Osteocyte (in vitro differentiated cells): Measurements from ENCODE around the gene FOXN1. TPM values are rescaled to one million over a fixed set of nuclear protein-coding genes. Genes with fewer than 3 reads are reported as not detected.
"Not testable (repeated sequence)": the region's sequence is repeated elsewhere in the genome, so short reads cannot be mapped to it uniquely, and the experiment has no call there.

ENCODE experiments used
- DNase-seq: peaks from one replicate; pipeline ENCODE4 v3.0.0; 2021; ENCODE audit warnings: mixed read lengths; ENCODE audit not compliant: unreplicated experiment; ENCODE audit errors: extremely low spot score
- H3K27ac Mint-ChIP-seq: one replicate; pipeline ENCODE4 v1.8.0; 2021; ENCODE audit warnings: mild to moderate bottlenecking, mixed read lengths; ENCODE audit not compliant: unreplicated experiment
- H3K27me3 Mint-ChIP-seq: one replicate; pipeline ENCODE4 v1.8.0; 2021; ENCODE audit warnings: mixed read lengths; ENCODE audit not compliant: unreplicated experiment
- H3K36me3 Mint-ChIP-seq: one replicate; pipeline ENCODE4 v1.8.0; 2021; ENCODE audit warnings: mixed read lengths; ENCODE audit not compliant: unreplicated experiment
- H3K4me1 Mint-ChIP-seq: one replicate; pipeline ENCODE4 v1.8.0; 2021; ENCODE audit warnings: mixed read lengths; ENCODE audit not compliant: unreplicated experiment
- H3K4me3 Mint-ChIP-seq: one replicate; pipeline ENCODE4 v1.8.0; 2021; ENCODE audit warnings: mild to moderate bottlenecking, moderate library complexity, mixed read lengths; ENCODE audit not compliant: unreplicated experiment
- H3K9me3 Mint-ChIP-seq: one replicate; pipeline ENCODE4 v1.8.0; 2021; ENCODE audit warnings: mixed read lengths; ENCODE audit not compliant: unreplicated experiment
- CTCF ChIP-seq: fragments of 200-600 bp; sonication (generic); IDR thresholded peaks from 2 replicates; pipeline ENCODE4 v1.5.0; 2021; ENCODE audit warnings: antibody characterized with exemption, mild to moderate bottlenecking, moderate library complexity
- total RNA-seq: library from RNA; stranded (reverse); gene quantifications from 2 replicates; pipeline ENCODE4 v1.2.1, GENCODE V29; 2021

The FOXN1 gene
- total RNA-seq, 1 donor from 2014 or later: not detected

GRCh38 chr17:28574526-28574925, 68.4 kb downstream of the FOXN1 start:
- no peaks in the 10 kb centered on the region for H3K27me3 Mint-ChIP-seq
- peaks cover 4% of the 10 kb centered on the region for H3K36me3 Mint-ChIP-seq
- no peak for TF ChIP-seq CTCF
- no peak overlapping the region for H3K4me3 Mint-ChIP-seq
- H3K4me1 Mint-ChIP-seq: peaks cover 33% of the 10 kb centered on the region
- no peaks in the 10 kb centered on the region for H3K9me3 Mint-ChIP-seq
- no peak for DNase-seq
- H3K27ac Mint-ChIP-seq: no peak overlapping the region

- no peaks in the 10 kb centered on the region for H3K9me3 Mint-ChIP-seq
- no peak for DNase-seq
- H3K27ac Mint-ChIP-seq: no peak overlapping the region
- H3K4me1 Mint-ChIP-seq: peaks cover 25% of the 10 kb centered on the region
- no peak for TF ChIP-seq CTCF
- no peak overlapping the region for H3K4me3 Mint-ChIP-seq
- peaks cover 4% of the 10 kb centered on the region for H3K36me3 Mint-ChIP-seq
- H3K27me3 Mint-ChIP-seq: no peaks in the 10 kb centered on the region
These were observed 69.1 kb downstream of the FOXN1 start for GRCh38 chr17:28575126-28575795.

GRCh38 chr17:28576016-28576415, 69.9 kb downstream of the FOXN1 start:
- not testable (repeated sequence) for H3K27ac Mint-ChIP-seq, H3K4me3 Mint-ChIP-seq, H3K27me3 Mint-ChIP-seq, DNase-seq, H3K9me3 Mint-ChIP-seq, H3K36me3 Mint-ChIP-seq
- H3K4me1 Mint-ChIP-seq: peaks cover 20% of the 10 kb centered on the region

GRCh38 chr17:28576758-28577465, 70.8 kb downstream of the FOXN1 start, which contains the start of gene ALDOC:
Gene ALDOC (minus strand): TSS chr17:28576895. CDS start chr17:28575532, 1,363 bp downstream.
- peak; percentile 90 for DNase-seq
- H3K27ac Mint-ChIP-seq: no peak within 1 kb of the TSS
- peaks cover 6% of the 10 kb centered on the region for H3K36me3 Mint-ChIP-seq
- no peaks in the 10 kb centered on the region for H3K27me3 Mint-ChIP-seq
- TF ChIP-seq CTCF: no peak
- no peaks in the 10 kb centered on the region for H3K9me3 Mint-ChIP-seq
- peaks cover 16% of the 10 kb centered on the region for H3K4me1 Mint-ChIP-seq
- peak within 1 kb of the TSS; percentile 57 for H3K4me3 Mint-ChIP-seq

GRCh38 chr17:28577466-28577824, 71.3 kb downstream of the FOXN1 start:
- Mint-ChIP-seq H3K4me3 (no peak overlapping the region), H3K27ac (no peak overlapping the region), H3K4me1 (peaks cover 11% of the 10 kb centered on the region), H3K9me3 (no peaks in the 10 kb centered on the region), H3K27me3 (no peaks in the 10 kb centered on the region), H3K36me3 (peaks cover 6% of the 10 kb centered on the region)
- DNase-seq: no peak
- no peak for TF ChIP-seq CTCF
